IMR-90 (cell line): ENCODE data around the gene IL36RN. TPM values are rescaled to one million over a fixed set of nuclear protein-coding genes. Genes with fewer than 3 reads are reported as not detected.

Experiments used
- ATAC-seq: fragments of 200-7000 bp; cut with Tn5 transposase; 2 replicates; pipeline ENCODE4 v1.9.1; 2020; ENCODE audit warnings: low read depth, mild to moderate bottlenecking, moderate library complexity
- BruUV-seq: library from RNA; stranded (reverse); fragments of 400-500 nt; replicated peaks from 2 replicates; lab custom pipeline; 2021; lab: Mats Ljungman, UMichigan
- CTCF ChIA-PET: fragments of 300-600 bp; formaldehyde crosslinking; extraction: SDS; loops from one replicate; lab custom pipeline; 2021; ENCODE audit warnings: antibody characterized with exemption; lab: Yijun Ruan, JAX
- POLR2A ChIA-PET: fragments of 300-600 bp; sonication (Branson Sonifier 250); formaldehyde crosslinking; loops from one replicate; lab custom pipeline; 2022; ENCODE audit warnings: antibody characterized with exemption; ENCODE audit not compliant: unreplicated experiment; lab: Charles Lee
- DNase-seq: peaks from one replicate; pipeline ENCODE4 v3.0.0; 2013
- H2AFZ ChIP-seq: replicated peaks from 2 replicates; pipeline ENCODE3; 2013; ENCODE audit warnings: low read length, mild to moderate bottlenecking; ENCODE audit not compliant: poor library complexity
- H2AK5ac ChIP-seq: 2 replicates; pipeline ENCODE4 v1.6.1; 2013; ENCODE audit warnings: low read depth, low read length, inconsistent platforms
- H2AK9ac ChIP-seq: replicated peaks from 2 replicates; pipeline ENCODE3; 2013; ENCODE audit warnings: mild to moderate bottlenecking, low read depth, low read length, moderate library complexity; ENCODE audit not compliant: poor library complexity
- H2BK120ac ChIP-seq: 2 replicates; pipeline ENCODE4 v1.6.1; 2013; ENCODE audit warnings: low read depth, low read length, inconsistent platforms
- H2BK15ac ChIP-seq: 3 replicates; pipeline ENCODE4 v1.6.1; 2013; ENCODE audit warnings: low read depth, low read length, inconsistent platforms
- H2BK20ac ChIP-seq: 2 replicates; pipeline ENCODE4 v1.6.1; 2013; ENCODE audit warnings: low read depth, mild to moderate bottlenecking, inconsistent platforms, low read length, moderate library complexity
- H2BK5ac ChIP-seq: 2 replicates; pipeline ENCODE4 v1.6.1; 2013; ENCODE audit warnings: mild to moderate bottlenecking, low read depth, low read length, inconsistent platforms; ENCODE audit not compliant: poor library complexity, severe bottlenecking
- H3K14ac ChIP-seq: replicated peaks from 2 replicates; pipeline ENCODE4 v1.6.1; 2013; ENCODE audit warnings: low read depth, low read length, inconsistent platforms
- H3K18ac ChIP-seq: 2 replicates; pipeline ENCODE4 v1.6.1; 2013; ENCODE audit warnings: low read depth, low read length, control low read depth
- H3K23ac ChIP-seq: 2 replicates; pipeline ENCODE4 v1.6.1; 2013; ENCODE audit warnings: low read depth, low read length, inconsistent platforms
- H3K27ac ChIP-seq: 2 replicates; pipeline ENCODE4 v1.5.1; 2013; ENCODE audit warnings: mild to moderate bottlenecking, control low read depth, low read length; ENCODE audit not compliant: insufficient read depth
- H3K27me3 ChIP-seq: 2 replicates; pipeline ENCODE4 v1.6.1; 2013; ENCODE audit warnings: low read length; ENCODE audit not compliant: control insufficient read depth, insufficient read depth
- H3K36me3 ChIP-seq: 2 replicates; pipeline ENCODE4 v1.6.1; 2013; ENCODE audit warnings: low read length, mixed read lengths; ENCODE audit not compliant: control insufficient read depth, insufficient read depth
- H3K4ac ChIP-seq: 2 replicates; pipeline ENCODE4 v1.6.1; 2013; ENCODE audit warnings: low read depth, low read length, inconsistent platforms
- H3K4me1 ChIP-seq: 2 replicates; pipeline ENCODE4 v1.6.1; 2013; ENCODE audit warnings: low read length, mixed read lengths; ENCODE audit not compliant: control insufficient read depth, insufficient read depth
- H3K4me2 ChIP-seq: 2 replicates; pipeline ENCODE4 v1.6.1; 2013; ENCODE audit warnings: low read depth, mild to moderate bottlenecking, control low read depth, low read length, moderate library complexity
- H3K4me3 ChIP-seq: 2 replicates; pipeline ENCODE4 v1.5.1; 2013; ENCODE audit warnings: low read depth, mild to moderate bottlenecking, control low read depth, low read length, moderate library complexity; ENCODE audit not compliant: insufficient read depth
- H3K56ac ChIP-seq: 2 replicates; pipeline ENCODE4 v1.6.1; 2013; ENCODE audit warnings: low read length, inconsistent platforms; ENCODE audit not compliant: insufficient read depth; ENCODE audit errors: extremely low read depth
- H3K79me1 ChIP-seq, 2 experiments: 2 replicates each; pipeline ENCODE4 v1.6.1; 2013; ENCODE audit warnings: low read length in 2 of 2, inconsistent platforms in 1 of 2, low read depth in 1 of 2
- H3K9ac ChIP-seq: 2 replicates; pipeline ENCODE4 v1.6.1; 2013; ENCODE audit warnings: low read depth, low read length, control low read depth
- H3K9me1 ChIP-seq: 2 replicates; pipeline ENCODE4 v1.6.1; 2013; ENCODE audit warnings: low read length, inconsistent platforms; ENCODE audit not compliant: insufficient read depth
- H3K9me3 ChIP-seq: 2 replicates; pipeline ENCODE4 v1.6.1; 2013; ENCODE audit warnings: low read length; ENCODE audit not compliant: control insufficient read depth, insufficient read depth
- H4K20me1 ChIP-seq: 2 replicates; pipeline ENCODE4 v1.6.1; 2013; ENCODE audit warnings: low read length, inconsistent platforms; ENCODE audit not compliant: insufficient read depth
- H4K5ac ChIP-seq: 2 replicates; pipeline ENCODE4 v1.6.1; 2013; ENCODE audit warnings: mild to moderate bottlenecking, low read depth, low read length, control low read depth
- H4K8ac ChIP-seq, 2 experiments: 2 replicates each; pipeline ENCODE4 v1.6.1; 2013; ENCODE audit warnings: low read depth in 2 of 2, low read length in 2 of 2, control low read depth in 1 of 2, inconsistent platforms in 1 of 2
- H4K91ac ChIP-seq: 2 replicates; pipeline ENCODE4 v1.6.1; 2013; ENCODE audit warnings: low read depth, low read length, inconsistent platforms; ENCODE audit not compliant: insufficient read depth
- BHLHE40 ChIP-seq: fragments of 150-350 bp; IDR thresholded peaks from 2 replicates; pipeline ENCODE4 v1.6.1; 2016; ENCODE audit warnings: mild to moderate bottlenecking, low read depth, low read length
- CEBPB ChIP-seq: IDR thresholded peaks from 2 replicates; pipeline ENCODE4 v1.6.1; 2012; ENCODE audit warnings: low read depth, low read length, improper control_type of control experiment
- CHD1 ChIP-seq: IDR thresholded peaks from 2 replicates; pipeline ENCODE4 v1.6.1; 2012; ENCODE audit warnings: low read depth, low read length, improper control_type of control experiment
- FOS ChIP-seq: fragments of 150-350 bp; IDR thresholded peaks from 2 replicates; pipeline ENCODE4 v1.6.1; 2016; ENCODE audit warnings: low read depth, low read length
- MAFK ChIP-seq: IDR thresholded peaks from 2 replicates; pipeline ENCODE4 v1.6.1; 2012; ENCODE audit warnings: low read depth, low read length, improper control_type of control experiment
- MAZ ChIP-seq: IDR thresholded peaks from 2 replicates; pipeline ENCODE4 v1.6.1; 2012; ENCODE audit warnings: low read depth, mild to moderate bottlenecking, low read length, improper control_type of control experiment, moderate library complexity, borderline replicate concordance
- MXI1 ChIP-seq: IDR thresholded peaks from 2 replicates; pipeline ENCODE4 v1.6.1; 2012; ENCODE audit warnings: low read depth, mild to moderate bottlenecking, low read length, moderate library complexity, borderline replicate concordance
- NFE2L2 ChIP-seq: fragments of 150-350 bp; IDR thresholded peaks from 2 replicates; pipeline ENCODE4 v1.6.1; 2016; ENCODE audit warnings: low read depth, mild to moderate bottlenecking, low read length
- POLR2A ChIP-seq: IDR thresholded peaks from 2 replicates; pipeline ENCODE4 v1.6.1; 2012; ENCODE audit warnings: mild to moderate bottlenecking, low read depth, low read length
- RAD21 ChIP-seq: IDR thresholded peaks from 2 replicates; pipeline ENCODE4 v1.6.1; 2012; ENCODE audit warnings: low read length, improper control_type of control experiment
- RCOR1 ChIP-seq: IDR thresholded peaks from 2 replicates; pipeline ENCODE4 v1.6.1; 2012; ENCODE audit warnings: mild to moderate bottlenecking, low read length, improper control_type of control experiment; ENCODE audit not compliant: insufficient replicate concordance
- RFX5 ChIP-seq: IDR thresholded peaks from 2 replicates; pipeline ENCODE4 v1.8.0; 2012; ENCODE audit warnings: low read depth, mild to moderate bottlenecking, low read length, moderate library complexity
- SMC3 ChIP-seq: fragments of 150-350 bp; IDR thresholded peaks from 2 replicates; pipeline ENCODE4 v1.6.1; 2016; ENCODE audit warnings: low read depth, mild to moderate bottlenecking, antibody characterized with exemption, low read length, moderate library complexity
- USF2 ChIP-seq: fragments of 150-350 bp; IDR thresholded peaks from 2 replicates; pipeline ENCODE4 v1.6.1; 2017; ENCODE audit warnings: mild to moderate bottlenecking, antibody characterized with exemption, low read length, low read depth
- WGBS, 2 experiments: methylation state at CpG; one replicate each; pipeline versions ENCODE4 v1.1.5 to v1.1.7; 2013; ENCODE audit warnings: missing lambda C conversion rate in 2 of 2; ENCODE audit not compliant: insufficient read length in 1 of 2; ENCODE audit errors: extremely low coverage in 2 of 2; 5-methylcytosine and 5-hydroxymethylcytosine counted together
- dilution Hi-C: fragments of 300-500 bp; cut with HindIII; formaldehyde crosslinking; loops from one replicate; pipeline ENCODE4 v1.14.3; 2018; ENCODE audit warnings: low sequenced_read_pairs; ENCODE audit not compliant: unreplicated experiment
- in situ Hi-C: fragments of 300-500 bp; cut with MboI; formaldehyde crosslinking; loops from 3 replicates; pipeline ENCODE4 v1.14.3; 2019; ENCODE audit warnings: low sequenced_read_pairs, inconsistent platforms, mixed read lengths
- intact Hi-C: fragments of 100-400 bp; cut with micrococcal nuclease; formaldehyde crosslinking; loops from 2 replicates; pipeline ENCODE4 v1.10.0; 2022
- polyA plus RNA-seq, 3 experiments: library from polyadenylated mRNA; depleted of rRNA; stranded (reverse); fragments of >200 nt; gene quantifications; 2 replicates each; pipeline ENCODE4 v1.2.3, GENCODE V29; 2012; ENCODE audit warnings: low replicate concordance in 1 of 3
- total RNA-seq: library from RNA; depleted of rRNA; stranded (reverse); fragments of >200 nt; gene quantifications from 2 replicates; pipeline ENCODE4 v1.2.3, GENCODE V29; 2012
- TF ChIP-seq, protein P1 (sequence below): conservative IDR thresholded peaks from 2 replicates; pipeline ENCODE4 v1.5.1; 2012; ENCODE audit warnings: mild to moderate bottlenecking, low read depth, low read length, improper control_type of control experiment
- TF ChIP-seq, protein P2 (sequence below): fragments of 150-350 bp; IDR thresholded peaks from 2 replicates; pipeline ENCODE4 v1.6.1; 2016; ENCODE audit warnings: low read depth, mild to moderate bottlenecking, low read length, moderate library complexity, borderline replicate concordance

IL36RN gene
- total and polyA plus RNA-seq, 2 of the 4 experiments (the other 2 are of a cell fraction): not detected

DNA sequence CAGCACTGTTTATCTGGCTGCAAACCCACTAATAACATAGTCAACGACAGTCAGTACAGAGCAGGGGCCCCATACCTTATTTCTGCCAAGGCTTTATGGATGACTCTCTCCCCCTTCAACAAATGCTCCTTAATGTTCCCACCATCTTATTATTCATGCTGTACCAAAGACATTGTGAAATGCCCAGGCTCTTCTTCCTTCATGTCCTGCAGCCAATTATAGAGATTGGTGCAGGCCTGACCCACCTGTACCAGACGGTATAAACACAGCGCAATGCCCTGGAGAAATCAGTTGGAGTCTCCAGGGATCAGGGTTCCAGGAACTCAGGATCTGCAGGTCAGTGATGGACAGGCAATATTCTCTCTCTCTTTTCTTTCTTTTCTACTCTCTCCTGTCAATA, 8.7 kb downstream of the IL36RN start, which contains the start of gene IL1F10:
Gene IL1F10, plus strand, starts transcription at position 290 of the 400 bp plus-strand sequence. CDS start 4,769 bp downstream, outside the sequence.
- H2AK5ac ChIP-seq: no peak within 1 kb of the TSS
- 100% methylated on average over 2 of the region's 3 CpGs; no CpG with 5 or more reads in 1 of the 2 experiments for WGBS, 2 experiments
- H3K9me3 ChIP-seq: no peaks in the 10 kb centered on the region
- H3K56ac ChIP-seq: no peak within 1 kb of the TSS
- H4K20me1 ChIP-seq: no peaks in the 10 kb centered on the region
- no peak for DNase-seq
- H3K9ac ChIP-seq: no peak within 1 kb of the TSS
- H3K9me1 ChIP-seq: no peaks in the 10 kb centered on the region
- H3K27me3 ChIP-seq: peaks cover 5% of the 10 kb centered on the region
- ChIA-PET CTCF (no interaction called here), POLR2A (no interaction called here)
- dilution Hi-C loops: no loop called here
- H3K18ac ChIP-seq: no peak within 1 kb of the TSS
- H4K8ac ChIP-seq: no peak within 1 kb of the TSS
- intact Hi-C loops: no loop called here
- no peak within 1 kb of the TSS for H2BK20ac ChIP-seq
- ATAC-seq: no peak
- BruUV-seq: no TSS peak
- no peaks in the 10 kb centered on the region for H3K36me3 ChIP-seq
- no peak within 1 kb of the TSS for H3K4me2 ChIP-seq
- no peak within 1 kb of the TSS for H3K4ac ChIP-seq
- no peak within 1 kb of the TSS for H2AFZ ChIP-seq
- H3K79me1 ChIP-seq: no peaks in the 10 kb centered on the region
- no peak within 1 kb of the TSS for H4K5ac ChIP-seq
- no peak within 1 kb of the TSS for H3K14ac ChIP-seq
- TF ChIP-seq MXI1: no peak
- TF ChIP-seq SMC3: no peak
- TF ChIP-seq RFX5: no peak
- TF ChIP-seq RAD21: no peak
- no peak for TF ChIP-seq MAZ
- TF ChIP-seq RCOR1: no peak
- TF ChIP-seq NFE2L2: no peak
- no peak for TF ChIP-seq USF2
- no peak for TF ChIP-seq POLR2A
- TF ChIP-seq, protein P1, sequence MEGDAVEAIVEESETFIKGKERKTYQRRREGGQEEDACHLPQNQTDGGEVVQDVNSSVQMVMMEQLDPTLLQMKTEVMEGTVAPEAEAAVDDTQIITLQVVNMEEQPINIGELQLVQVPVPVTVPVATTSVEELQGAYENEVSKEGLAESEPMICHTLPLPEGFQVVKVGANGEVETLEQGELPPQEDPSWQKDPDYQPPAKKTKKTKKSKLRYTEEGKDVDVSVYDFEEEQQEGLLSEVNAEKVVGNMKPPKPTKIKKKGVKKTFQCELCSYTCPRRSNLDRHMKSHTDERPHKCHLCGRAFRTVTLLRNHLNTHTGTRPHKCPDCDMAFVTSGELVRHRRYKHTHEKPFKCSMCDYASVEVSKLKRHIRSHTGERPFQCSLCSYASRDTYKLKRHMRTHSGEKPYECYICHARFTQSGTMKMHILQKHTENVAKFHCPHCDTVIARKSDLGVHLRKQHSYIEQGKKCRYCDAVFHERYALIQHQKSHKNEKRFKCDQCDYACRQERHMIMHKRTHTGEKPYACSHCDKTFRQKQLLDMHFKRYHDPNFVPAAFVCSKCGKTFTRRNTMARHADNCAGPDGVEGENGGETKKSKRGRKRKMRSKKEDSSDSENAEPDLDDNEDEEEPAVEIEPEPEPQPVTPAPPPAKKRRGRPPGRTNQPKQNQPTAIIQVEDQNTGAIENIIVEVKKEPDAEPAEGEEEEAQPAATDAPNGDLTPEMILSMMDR: no peak
- no peak for TF ChIP-seq FOS
- no peak for TF ChIP-seq CEBPB
- TF ChIP-seq CHD1: no peak
- no peak for TF ChIP-seq MAFK
- no peak for TF ChIP-seq BHLHE40
- TF ChIP-seq, protein P2, sequence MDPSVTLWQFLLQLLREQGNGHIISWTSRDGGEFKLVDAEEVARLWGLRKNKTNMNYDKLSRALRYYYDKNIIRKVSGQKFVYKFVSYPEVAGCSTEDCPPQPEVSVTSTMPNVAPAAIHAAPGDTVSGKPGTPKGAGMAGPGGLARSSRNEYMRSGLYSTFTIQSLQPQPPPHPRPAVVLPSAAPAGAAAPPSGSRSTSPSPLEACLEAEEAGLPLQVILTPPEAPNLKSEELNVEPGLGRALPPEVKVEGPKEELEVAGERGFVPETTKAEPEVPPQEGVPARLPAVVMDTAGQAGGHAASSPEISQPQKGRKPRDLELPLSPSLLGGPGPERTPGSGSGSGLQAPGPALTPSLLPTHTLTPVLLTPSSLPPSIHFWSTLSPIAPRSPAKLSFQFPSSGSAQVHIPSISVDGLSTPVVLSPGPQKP: no peak
- H3K4me1 ChIP-seq: no peaks in the 10 kb centered on the region
- no peak within 1 kb of the TSS for H3K23ac ChIP-seq
- H2BK120ac ChIP-seq: no peak within 1 kb of the TSS
- H2BK15ac ChIP-seq: no peak within 1 kb of the TSS
- no peak within 1 kb of the TSS for H2BK5ac ChIP-seq
- H4K91ac ChIP-seq: no peak within 1 kb of the TSS
- no peak within 1 kb of the TSS for H3K4me3 ChIP-seq
- no peak within 1 kb of the TSS for H3K27ac ChIP-seq
- no peak within 1 kb of the TSS for H2AK9ac ChIP-seq
- in situ Hi-C loops: no loop called here
